H1 (cell line): ENCODE results near the gene COL12A1. TPM values are rescaled to one million over a fixed set of nuclear protein-coding genes. Genes with fewer than 3 reads are reported as not detected.

ENCODE experiments used
- CTCF ChIA-PET: fragments of 300-600 bp; sonication (Branson Sonifier 250); formaldehyde crosslinking; loops from one replicate; lab custom pipeline; 2021; ENCODE audit not compliant: partially characterized antibody; lab: Charles Lee
- POLR2A ChIA-PET: fragments of 300-600 bp; sonication (Branson Sonifier 250); formaldehyde crosslinking; loops from one replicate; lab custom pipeline; 2021; ENCODE audit warnings: inconsistent platforms; ENCODE audit not compliant: partially characterized antibody; lab: Charles Lee
- DNase-seq, 2 experiments: peaks; one replicate each; pipeline versions ENCODE4 v3.0.0 to v3.0.0-alpha.2; 2010 to 2022; ENCODE audit warnings: low spot score in 2 of 2, low read depth in 1 of 2, mixed read lengths in 1 of 2
- FAIRE-seq: peaks from 2 replicates; lab custom pipeline; 2011; peaks lifted over from hg19 to GRCh38; lab: Jason Lieb, UNC
- H2AFZ ChIP-seq: 2 replicates; pipeline ENCODE4 v1.8.1; 2012; ENCODE audit warnings: low read length, inconsistent platforms
- H2AK5ac ChIP-seq: 2 replicates; pipeline ENCODE4 v1.6.1; 2013; ENCODE audit warnings: low read depth, low read length
- H2BK120ac ChIP-seq: replicated peaks from 2 replicates; pipeline ENCODE3; 2013; ENCODE audit warnings: low read depth, low read length, inconsistent platforms
- H2BK12ac ChIP-seq: 2 replicates; pipeline ENCODE4 v1.6.1; 2013; ENCODE audit warnings: low read depth, low read length
- H2BK15ac ChIP-seq: 2 replicates; pipeline ENCODE4 v1.6.1; 2013; ENCODE audit warnings: low read length
- H2BK20ac ChIP-seq: 2 replicates; pipeline ENCODE4 v1.6.1; 2013; ENCODE audit warnings: low read length
- H2BK5ac ChIP-seq: 2 replicates; pipeline ENCODE4 v1.6.1; 2013; ENCODE audit warnings: low read depth, low read length
- H3K14ac ChIP-seq: 2 replicates; pipeline ENCODE4 v1.6.1; 2013; ENCODE audit warnings: inconsistent platforms; ENCODE audit not compliant: insufficient read length
- H3K18ac ChIP-seq: 2 replicates; pipeline ENCODE4 v1.6.1; 2013; ENCODE audit warnings: low read length; ENCODE audit errors: extremely low read depth
- H3K23ac ChIP-seq: 2 replicates; pipeline ENCODE4 v1.6.1; 2013; ENCODE audit warnings: inconsistent platforms; ENCODE audit not compliant: insufficient read length
- H3K23me2 ChIP-seq: 2 replicates; pipeline ENCODE4 v1.6.1; 2013; ENCODE audit warnings: low read depth, low read length
- H3K27ac ChIP-seq: 2 replicates; pipeline ENCODE4 v1.6.1; 2011; ENCODE audit warnings: low read depth, low read length, inconsistent platforms
- H3K27me3 ChIP-seq, 4 experiments: replicated peaks in 1 of 4; 1 replicate in 1 of 4; 2 replicates in 3 of 4; pipeline versions ENCODE4 v1.6.1 to v1.8.1; 2011 to 2013; ENCODE audit warnings: low read length in 3 of 4, mild to moderate bottlenecking in 3 of 4, inconsistent platforms in 2 of 4, mixed read lengths in 2 of 4, moderate library complexity in 1 of 4; ENCODE audit not compliant: control insufficient read depth in 3 of 4, insufficient read depth in 3 of 4; ENCODE audit errors: extremely low read depth in 1 of 4
- H3K36me3 ChIP-seq, 4 experiments: 2 replicates each; pipeline versions ENCODE4 v1.6.1 to v1.8.1; 2011 to 2013; ENCODE audit warnings: mild to moderate bottlenecking in 4 of 4, low read length in 3 of 4, moderate library complexity in 2 of 4, control low read depth in 1 of 4, inconsistent platforms in 1 of 4; ENCODE audit not compliant: insufficient read depth in 4 of 4, control insufficient read depth in 2 of 4
- H3K4ac ChIP-seq: replicated peaks from 2 replicates; pipeline ENCODE3; 2013; ENCODE audit warnings: low read length, low read depth, mixed read lengths, inconsistent platforms; ENCODE audit not compliant: insufficient read length
- H3K4me1 ChIP-seq, 4 experiments: replicated peaks in 1 of 4; 1 replicate in 1 of 4; 2 replicates in 3 of 4; pipeline versions ENCODE4 v1.6.1 to v1.8.1; 2011 to 2013; ENCODE audit warnings: low read length in 3 of 4, inconsistent platforms in 2 of 4, mixed read lengths in 1 of 4; ENCODE audit not compliant: insufficient read depth in 4 of 4, control insufficient read depth in 3 of 4
- H3K4me2 ChIP-seq, 2 experiments: 2 replicates each; pipeline versions ENCODE4 v1.6.1 to v1.8.1; 2011 to 2013; ENCODE audit warnings: low read depth in 2 of 2, low read length in 2 of 2, control low read depth in 1 of 2, inconsistent platforms in 1 of 2, mild to moderate bottlenecking in 1 of 2; ENCODE audit not compliant: insufficient read depth in 1 of 2
- H3K4me3 ChIP-seq, 4 experiments: fragments of 200-600, 300-600 bp in 1 of 4; sonication (generic), shearing (Covaris generic), sonication (Bioruptor Twin) in 1 of 4; 2 replicates each; pipeline versions ENCODE4 v1.5.1 to v1.8.1; 2011 to 2016; ENCODE audit warnings: low read length in 4 of 4, low read depth in 3 of 4, control low read depth in 2 of 4, inconsistent platforms in 2 of 4, mild to moderate bottlenecking in 2 of 4, mixed read lengths in 1 of 4, moderate library complexity in 1 of 4; ENCODE audit not compliant: insufficient read depth in 2 of 4; ENCODE audit errors: extremely low read depth in 1 of 4
- H3K56ac ChIP-seq: replicated peaks from 2 replicates; pipeline ENCODE3; 2013; ENCODE audit warnings: low read depth, mild to moderate bottlenecking, mixed read lengths, low read length, inconsistent platforms; ENCODE audit not compliant: insufficient read length
- H3K79me1 ChIP-seq: 2 replicates; pipeline ENCODE4 v1.6.1; 2013; ENCODE audit warnings: low read depth, low read length, control low read depth
- H3K79me2 ChIP-seq, 2 experiments: 2 replicates each; pipeline versions ENCODE4 v1.6.1 to v1.8.1; 2012 to 2013; ENCODE audit warnings: low read length in 2 of 2, mild to moderate bottlenecking in 2 of 2, inconsistent platforms in 1 of 2; ENCODE audit not compliant: insufficient read depth in 2 of 2, control insufficient read depth in 1 of 2
- H3K9ac ChIP-seq, 4 experiments: replicated peaks in 1 of 4; 1 replicate in 1 of 4; 2 replicates in 3 of 4; pipeline versions ENCODE4 v1.6.1 to v1.8.1; 2011 to 2013; ENCODE audit warnings: low read depth in 3 of 4, low read length in 3 of 4, control low read depth in 2 of 4, mild to moderate bottlenecking in 2 of 4, moderate library complexity in 2 of 4, inconsistent platforms in 1 of 4; ENCODE audit errors: extremely low read depth in 1 of 4
- H3K9me3 ChIP-seq, 2 experiments: 2 replicates each; pipeline versions ENCODE4 v1.6.1 to v1.8.1; 2012 to 2013; ENCODE audit warnings: mild to moderate bottlenecking in 2 of 2, moderate library complexity in 2 of 2, control low read depth in 1 of 2, inconsistent platforms in 1 of 2, low read depth in 1 of 2, low read length in 1 of 2, mixed read lengths in 1 of 2; ENCODE audit not compliant: insufficient read depth in 2 of 2
- H4K20me1 ChIP-seq, 2 experiments: replicated peaks in 1 of 2; 2 replicates each; pipeline versions ENCODE3 to v1.8.1; 2011 to 2013; ENCODE audit warnings: inconsistent platforms in 2 of 2, low read length in 2 of 2, mild to moderate bottlenecking in 1 of 2; ENCODE audit not compliant: insufficient read depth in 2 of 2, control insufficient read depth in 1 of 2
- H4K5ac ChIP-seq: 2 replicates; pipeline ENCODE4 v1.6.1; 2013; ENCODE audit warnings: low read length, low read depth, mixed read lengths, inconsistent platforms; ENCODE audit not compliant: insufficient read length
- H4K8ac ChIP-seq: 2 replicates; pipeline ENCODE4 v1.8.0; 2013; ENCODE audit warnings: mild to moderate bottlenecking, moderate library complexity, low read length, inconsistent platforms; ENCODE audit not compliant: insufficient read depth; ENCODE audit errors: extremely low read depth
- H4K91ac ChIP-seq: replicated peaks from 2 replicates; pipeline ENCODE3; 2013; ENCODE audit warnings: low read length, mixed read lengths, inconsistent platforms; ENCODE audit not compliant: insufficient read length
- CBX5 ChIP-seq: fragments of 300-800, 300-1000 bp; sonication (generic); IDR thresholded peaks from 2 replicates; pipeline ENCODE4 v1.7.1; 2016; ENCODE audit warnings: antibody characterized with exemption, low read length, low read depth
- CHD2 ChIP-seq: IDR thresholded peaks from 2 replicates; pipeline ENCODE4 v1.6.1; 2012; ENCODE audit warnings: low read length, improper control_type of control experiment
- WGBS, 2 experiments: shearing (Covaris generic) in 1 of 2; methylation state at CpG; one replicate each; pipeline versions ENCODE4 v1.1.6 to v1.1.7; 2013 to 2015; ENCODE audit warnings: low lambda C conversion rate in 2 of 2, mixed read lengths in 2 of 2, inconsistent platforms in 1 of 2, low coverage in 1 of 2, missing lambda C conversion rate in 1 of 2; ENCODE audit not compliant: insufficient replicate concordance in 2 of 2, insufficient coverage in 1 of 2, insufficient read length in 1 of 2; ENCODE audit errors: extremely low coverage in 1 of 2, missing lambda C conversion rate in 1 of 2; 5-methylcytosine and 5-hydroxymethylcytosine counted together
- polyA plus RNA-seq, 7 experiments: library from polyadenylated mRNA; depleted of rRNA in 3 of 7; stranded (reverse) in 5 of 7; unstranded in 2 of 7; fragments of >200 nt in 5 of 7; fragments of 200-250 nt in 2 of 7; gene quantifications; 1 replicate in 5 of 7; 2 replicates in 1 of 7; 4 replicates in 1 of 7; pipeline versions ENCODE4 v1.2.1 to v1.2.3, GENCODE V29; 2011 to 2013; ENCODE audit warnings: missing spikeins in 2 of 7, mixed read lengths in 2 of 7
- total RNA-seq: library from RNA; stranded (reverse); fragmentation: NEBNext Ultra II Directional; extraction: Animal tissue kit (Norgen Biotek cat#: 25700); gene quantifications from 2 replicates; pipeline ENCODE4 v1.2.1, GENCODE V29; 2021

The COL12A1 gene
- total and polyA plus RNA-seq, 2 of the 8 experiments (the other 6 are each of a cell fraction or from before 2014, with no cell fraction given): 1.4 to 4.7 TPM

DNA sequence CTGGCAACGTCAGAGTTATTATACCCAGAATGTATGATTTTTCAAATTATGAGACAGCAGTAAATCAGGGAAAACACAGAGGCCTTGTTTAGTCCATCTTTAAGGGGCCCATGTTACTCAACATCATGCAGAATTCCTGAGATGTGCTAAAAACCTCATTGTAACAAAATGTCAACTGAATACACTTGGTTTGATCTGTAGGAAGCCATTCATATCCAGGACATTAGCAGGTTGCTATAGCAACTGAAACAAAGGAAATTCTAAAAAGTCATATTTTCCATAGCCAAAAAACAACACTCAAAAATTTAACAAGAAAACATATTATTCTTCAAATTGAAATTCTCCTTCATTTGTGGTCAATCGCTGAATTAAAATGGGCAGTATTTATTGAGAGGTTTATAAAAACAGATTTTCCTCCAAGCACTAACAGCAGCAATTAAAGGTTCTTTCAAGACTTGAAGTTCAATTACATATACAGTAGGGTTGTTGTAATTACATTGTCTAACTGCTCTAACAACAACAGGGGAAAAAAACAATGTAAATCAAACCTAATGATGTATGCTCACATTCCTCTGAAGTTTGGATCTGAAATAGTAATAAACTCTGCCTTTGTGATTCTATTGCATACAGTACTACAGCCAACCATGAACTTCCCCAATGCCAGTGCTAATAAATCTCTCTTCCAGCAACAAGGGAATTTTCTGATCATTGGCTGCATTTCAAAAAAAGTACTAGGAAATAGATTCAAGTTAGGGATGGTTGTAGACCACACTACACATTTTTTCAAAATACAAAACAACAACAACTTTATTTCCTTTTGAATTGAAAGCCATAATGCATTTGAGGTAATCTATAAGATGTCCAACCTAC is 34.9 kb downstream of the COL12A1 start:
- DNase-seq (no peak), FAIRE-seq (no peak)
- no peak overlapping the region for H3K18ac ChIP-seq
- H2BK12ac ChIP-seq: no peak overlapping the region
- no peaks in the 10 kb centered on the region for H3K79me2 ChIP-seq
- no peaks in the 10 kb centered on the region for H3K23me2 ChIP-seq
- H3K27me3 ChIP-seq: peaks cover 0 to 2% (median 0%) of the 10 kb centered on the region in 4 experiments; a peak in 1 of 7 replicates
- no peak overlapping the region for H3K4ac ChIP-seq
- POLR2A ChIA-PET: no interaction called here
- CTCF ChIA-PET: interaction anchor here (1.0 kb wide), 1 partner anchor 38 kb away, joined by 3 read pairs; no protein-coding TSS in a partner anchor
- 81% methylated on average over 2 of the region's 2 CpGs; no CpG with 5 or more reads in 1 of the 2 experiments for WGBS, 2 experiments
- no peak overlapping the region for H3K23ac ChIP-seq
- H3K79me1 ChIP-seq: no peaks in the 10 kb centered on the region
- H3K9me3 ChIP-seq: no peaks in the 10 kb centered on the region
- H4K8ac ChIP-seq: no peak overlapping the region
- no peaks in the 10 kb centered on the region for H3K36me3 ChIP-seq
- H3K4me3 ChIP-seq: no peak overlapping the region
- no peak overlapping the region for H4K91ac ChIP-seq
- no peak overlapping the region for H2AFZ ChIP-seq
- H3K9ac ChIP-seq: no peak overlapping the region
- H2BK15ac ChIP-seq: no peak overlapping the region
- H3K27ac ChIP-seq: no peak overlapping the region
- no peak overlapping the region for H3K4me2 ChIP-seq
- TF ChIP-seq CBX5 (no peak), CHD2 (no peak)
- no peaks in the 10 kb centered on the region for H4K20me1 ChIP-seq
- no peak overlapping the region for H4K5ac ChIP-seq
- H3K4me1 ChIP-seq: no peaks in the 10 kb centered on the region
- H2BK5ac ChIP-seq: no peak overlapping the region
- H3K56ac ChIP-seq: no peak overlapping the region
- no peak overlapping the region for H2BK120ac ChIP-seq
- no peak overlapping the region for H2AK5ac ChIP-seq
- H2BK20ac ChIP-seq: no peak overlapping the region
- H3K14ac ChIP-seq: no peak overlapping the region
